GM12878 (cell line): ENCODE data around the gene FILIP1L. TPM values are rescaled to one million over a fixed set of nuclear protein-coding genes. Genes with fewer than 3 reads are reported as not detected.

Experiments
- BMI1 ChIP-seq: fragments of 450-650 bp; IDR thresholded peaks from 2 replicates; pipeline ENCODE4 v1.6.1; 2016; ENCODE audit warnings: mild to moderate bottlenecking, moderate library complexity, borderline replicate concordance
- EP300 ChIP-seq, 2 experiments: fragments of 150-350 bp in 1 of 2; IDR thresholded peaks; 2 replicates each; pipeline ENCODE4 v1.6.1; 2011 to 2012; ENCODE audit warnings: low read depth in 2 of 2, low read length in 2 of 2, borderline replicate concordance in 1 of 2, improper control_type of control experiment in 1 of 2, inconsistent platforms in 1 of 2; ENCODE audit not compliant: control insufficient read depth in 1 of 2
- ETV6 ChIP-seq, 2 experiments: fragments of 450-650 bp in 1 of 2; IDR thresholded peaks in 1 of 2; conservative IDR thresholded peaks in 1 of 2; 2 replicates each; pipeline ENCODE4 v1.6.1; 2014; ENCODE audit warnings: antibody characterized with exemption in 1 of 2, borderline replicate concordance in 1 of 2, low read depth in 1 of 2, mild to moderate bottlenecking in 1 of 2, moderate library complexity in 1 of 2
- SUPT20H ChIP-seq: IDR thresholded peaks from 2 replicates; pipeline ENCODE4 v1.6.1; 2011; ENCODE audit warnings: low read depth, mild to moderate bottlenecking, low read length, moderate library complexity, borderline replicate concordance; ENCODE audit not compliant: control insufficient read depth
- polyA plus RNA-seq, 11 experiments: library from polyadenylated mRNA; depleted of rRNA in 4 of 11; unstranded in 6 of 11; stranded (reverse) in 5 of 11; fragments of >200 nt; fragmentation: Nextera tagmentation in 4 of 11; fragmentation: Illumina TruSeq in 1 of 11; extraction: Ambion mirVana in 4 of 11; extraction: Trizol in 1 of 11; gene quantifications; 1 replicate in 1 of 11; 2 replicates in 10 of 11; pipeline versions ENCODE4 v1.2.1 to v1.2.3, GENCODE V29; 2011 to 2016; ENCODE audit warnings: inconsistent platforms in 2 of 11, missing spikeins in 2 of 11, low read depth in 1 of 11
- total RNA-seq, 4 experiments: library from RNA; depleted of rRNA in 3 of 4; stranded (reverse); fragments of >200 nt in 3 of 4; fragmentation: Illumina TruSeq in 1 of 4; extraction: Trizol in 1 of 4; gene quantifications; 2 replicates each; pipeline versions ENCODE4 v1.2.1 to v1.2.3, GENCODE V29; 2013 to 2021
- TF ChIP-seq, protein P1 (sequence below): IDR thresholded peaks from 2 replicates; pipeline ENCODE4 v1.6.1; 2011; ENCODE audit warnings: mild to moderate bottlenecking, low read depth, low read length, moderate library complexity; ENCODE audit not compliant: insufficient replicate concordance
- TF ChIP-seq, protein P2 (sequence below): fragments of 450-650 bp; IDR thresholded peaks from 2 replicates; pipeline ENCODE4 v1.6.1; 2014; ENCODE audit warnings: mild to moderate bottlenecking

FILIP1L gene
- total and polyA plus RNA-seq, 10 of the 15 experiments (the other 5 are each of a cell fraction or from before 2014, with no cell fraction given): 0.24 to 6.1 (median 3.5) TPM

DNA sequence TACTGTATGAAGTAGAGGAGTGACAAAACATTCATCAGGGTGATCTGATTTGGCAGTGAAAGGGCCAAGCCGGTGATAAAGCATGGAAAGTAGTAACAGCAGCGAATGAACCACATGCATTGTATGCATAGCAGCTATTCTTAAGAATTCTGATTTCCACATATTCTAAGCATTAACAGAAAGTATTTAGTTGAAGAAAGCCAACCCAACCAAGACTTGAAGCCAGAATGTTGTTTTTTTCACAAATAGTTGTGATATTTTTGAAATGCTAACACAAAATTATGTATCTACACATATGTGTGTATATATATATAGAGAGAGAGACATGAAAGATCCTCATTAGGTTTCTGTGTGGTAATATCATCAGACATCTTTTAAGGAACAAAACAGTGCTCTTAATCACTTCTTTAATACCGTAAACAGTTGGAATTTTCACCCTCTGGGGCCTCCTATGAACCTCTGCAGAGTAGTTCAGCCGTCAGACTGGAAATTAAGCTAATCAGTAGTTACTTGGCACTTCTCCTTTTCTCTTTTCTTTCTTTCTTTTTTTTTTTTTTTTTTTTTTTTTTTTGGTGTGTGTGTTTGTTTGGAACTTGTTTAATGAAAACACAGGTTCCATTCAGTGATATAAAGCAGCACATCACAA, 157.0 kb downstream of the FILIP1L start (continued):
- TF ChIP-seq EP300 (IDR thresholded peaks at IDR 0.05; ENCODE audit: borderline replicate concordance in 1 of 2, control insufficient read depth in 1 of 2, low read depth in 2 of 2, low read length in 2 of 2): no peak
- TF ChIP-seq ETV6 (conservative IDR thresholded peaks at IDR 0.05 in 1 of 2, IDR thresholded peaks at IDR 0.05 in 1 of 2; ENCODE audit: borderline replicate concordance in 1 of 2, low read depth in 1 of 2): no peak
- TF ChIP-seq, protein P1, sequence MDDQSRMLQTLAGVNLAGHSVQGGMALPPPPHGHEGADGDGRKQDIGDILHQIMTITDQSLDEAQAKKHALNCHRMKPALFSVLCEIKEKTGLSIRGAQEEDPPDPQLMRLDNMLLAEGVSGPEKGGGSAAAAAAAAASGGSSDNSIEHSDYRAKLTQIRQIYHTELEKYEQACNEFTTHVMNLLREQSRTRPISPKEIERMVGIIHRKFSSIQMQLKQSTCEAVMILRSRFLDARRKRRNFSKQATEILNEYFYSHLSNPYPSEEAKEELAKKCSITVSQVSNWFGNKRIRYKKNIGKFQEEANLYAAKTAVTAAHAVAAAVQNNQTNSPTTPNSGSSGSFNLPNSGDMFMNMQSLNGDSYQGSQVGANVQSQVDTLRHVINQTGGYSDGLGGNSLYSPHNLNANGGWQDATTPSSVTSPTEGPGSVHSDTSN: no peak
- no peak for TF ChIP-seq BMI1
- TF ChIP-seq, protein P2, sequence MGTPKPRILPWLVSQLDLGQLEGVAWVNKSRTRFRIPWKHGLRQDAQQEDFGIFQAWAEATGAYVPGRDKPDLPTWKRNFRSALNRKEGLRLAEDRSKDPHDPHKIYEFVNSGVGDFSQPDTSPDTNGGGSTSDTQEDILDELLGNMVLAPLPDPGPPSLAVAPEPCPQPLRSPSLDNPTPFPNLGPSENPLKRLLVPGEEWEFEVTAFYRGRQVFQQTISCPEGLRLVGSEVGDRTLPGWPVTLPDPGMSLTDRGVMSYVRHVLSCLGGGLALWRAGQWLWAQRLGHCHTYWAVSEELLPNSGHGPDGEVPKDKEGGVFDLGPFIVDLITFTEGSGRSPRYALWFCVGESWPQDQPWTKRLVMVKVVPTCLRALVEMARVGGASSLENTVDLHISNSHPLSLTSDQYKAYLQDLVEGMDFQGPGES: no peak
- no peak for TF ChIP-seq SUPT20H
